ENCODE measurements around the gene LMAN1. TPM values are rescaled to one million over a fixed set of nuclear protein-coding genes. Genes with fewer than 3 reads are reported as not detected.

LMAN1 gene
- total and polyA plus RNA-seq, 2 experiments from 2014 or later, result 111 to 134 TPM

DNA sequence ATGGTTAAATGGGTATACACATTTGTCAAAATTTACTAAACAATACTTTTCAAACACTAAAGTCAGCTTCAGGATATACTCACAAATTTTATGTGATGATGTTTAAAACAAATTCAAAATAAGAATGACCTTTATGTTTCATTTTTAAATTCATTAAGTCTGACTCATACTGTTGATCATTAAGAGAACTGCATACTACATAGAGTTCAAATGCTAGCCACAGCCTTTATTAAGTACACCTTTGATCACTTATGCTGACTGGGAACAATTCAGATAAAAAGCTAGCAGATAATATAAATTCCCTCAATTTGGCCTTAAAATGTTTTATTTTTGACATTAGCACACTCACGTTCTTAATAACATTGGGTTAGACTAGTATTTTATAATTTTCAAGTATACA, 14.1 kb downstream of the LMAN1 start (continued):
- TF ChIP-seq, protein P1, sequence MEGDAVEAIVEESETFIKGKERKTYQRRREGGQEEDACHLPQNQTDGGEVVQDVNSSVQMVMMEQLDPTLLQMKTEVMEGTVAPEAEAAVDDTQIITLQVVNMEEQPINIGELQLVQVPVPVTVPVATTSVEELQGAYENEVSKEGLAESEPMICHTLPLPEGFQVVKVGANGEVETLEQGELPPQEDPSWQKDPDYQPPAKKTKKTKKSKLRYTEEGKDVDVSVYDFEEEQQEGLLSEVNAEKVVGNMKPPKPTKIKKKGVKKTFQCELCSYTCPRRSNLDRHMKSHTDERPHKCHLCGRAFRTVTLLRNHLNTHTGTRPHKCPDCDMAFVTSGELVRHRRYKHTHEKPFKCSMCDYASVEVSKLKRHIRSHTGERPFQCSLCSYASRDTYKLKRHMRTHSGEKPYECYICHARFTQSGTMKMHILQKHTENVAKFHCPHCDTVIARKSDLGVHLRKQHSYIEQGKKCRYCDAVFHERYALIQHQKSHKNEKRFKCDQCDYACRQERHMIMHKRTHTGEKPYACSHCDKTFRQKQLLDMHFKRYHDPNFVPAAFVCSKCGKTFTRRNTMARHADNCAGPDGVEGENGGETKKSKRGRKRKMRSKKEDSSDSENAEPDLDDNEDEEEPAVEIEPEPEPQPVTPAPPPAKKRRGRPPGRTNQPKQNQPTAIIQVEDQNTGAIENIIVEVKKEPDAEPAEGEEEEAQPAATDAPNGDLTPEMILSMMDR (conservative IDR thresholded peaks at IDR 0.05; ENCODE audit: low read depth in 2 of 2), result no peak
- TF ChIP-seq CREB1 (CRISPR knock-in tag; IDR thresholded peaks at IDR 0.05; ENCODE audit: low read depth) (no peak), ZNF331 (CRISPR knock-in tag; IDR thresholded peaks at IDR 0.05; ENCODE audit: low read depth) (no peak), STAT1 (IDR thresholded peaks at IDR 0.05; ENCODE audit: unreplicated experiment) (no peak), EZH2phosphoT487 (IDR thresholded peaks at IDR 0.05; ENCODE audit: unreplicated experiment) (no peak)
- TF ChIP-seq, protein P2, sequence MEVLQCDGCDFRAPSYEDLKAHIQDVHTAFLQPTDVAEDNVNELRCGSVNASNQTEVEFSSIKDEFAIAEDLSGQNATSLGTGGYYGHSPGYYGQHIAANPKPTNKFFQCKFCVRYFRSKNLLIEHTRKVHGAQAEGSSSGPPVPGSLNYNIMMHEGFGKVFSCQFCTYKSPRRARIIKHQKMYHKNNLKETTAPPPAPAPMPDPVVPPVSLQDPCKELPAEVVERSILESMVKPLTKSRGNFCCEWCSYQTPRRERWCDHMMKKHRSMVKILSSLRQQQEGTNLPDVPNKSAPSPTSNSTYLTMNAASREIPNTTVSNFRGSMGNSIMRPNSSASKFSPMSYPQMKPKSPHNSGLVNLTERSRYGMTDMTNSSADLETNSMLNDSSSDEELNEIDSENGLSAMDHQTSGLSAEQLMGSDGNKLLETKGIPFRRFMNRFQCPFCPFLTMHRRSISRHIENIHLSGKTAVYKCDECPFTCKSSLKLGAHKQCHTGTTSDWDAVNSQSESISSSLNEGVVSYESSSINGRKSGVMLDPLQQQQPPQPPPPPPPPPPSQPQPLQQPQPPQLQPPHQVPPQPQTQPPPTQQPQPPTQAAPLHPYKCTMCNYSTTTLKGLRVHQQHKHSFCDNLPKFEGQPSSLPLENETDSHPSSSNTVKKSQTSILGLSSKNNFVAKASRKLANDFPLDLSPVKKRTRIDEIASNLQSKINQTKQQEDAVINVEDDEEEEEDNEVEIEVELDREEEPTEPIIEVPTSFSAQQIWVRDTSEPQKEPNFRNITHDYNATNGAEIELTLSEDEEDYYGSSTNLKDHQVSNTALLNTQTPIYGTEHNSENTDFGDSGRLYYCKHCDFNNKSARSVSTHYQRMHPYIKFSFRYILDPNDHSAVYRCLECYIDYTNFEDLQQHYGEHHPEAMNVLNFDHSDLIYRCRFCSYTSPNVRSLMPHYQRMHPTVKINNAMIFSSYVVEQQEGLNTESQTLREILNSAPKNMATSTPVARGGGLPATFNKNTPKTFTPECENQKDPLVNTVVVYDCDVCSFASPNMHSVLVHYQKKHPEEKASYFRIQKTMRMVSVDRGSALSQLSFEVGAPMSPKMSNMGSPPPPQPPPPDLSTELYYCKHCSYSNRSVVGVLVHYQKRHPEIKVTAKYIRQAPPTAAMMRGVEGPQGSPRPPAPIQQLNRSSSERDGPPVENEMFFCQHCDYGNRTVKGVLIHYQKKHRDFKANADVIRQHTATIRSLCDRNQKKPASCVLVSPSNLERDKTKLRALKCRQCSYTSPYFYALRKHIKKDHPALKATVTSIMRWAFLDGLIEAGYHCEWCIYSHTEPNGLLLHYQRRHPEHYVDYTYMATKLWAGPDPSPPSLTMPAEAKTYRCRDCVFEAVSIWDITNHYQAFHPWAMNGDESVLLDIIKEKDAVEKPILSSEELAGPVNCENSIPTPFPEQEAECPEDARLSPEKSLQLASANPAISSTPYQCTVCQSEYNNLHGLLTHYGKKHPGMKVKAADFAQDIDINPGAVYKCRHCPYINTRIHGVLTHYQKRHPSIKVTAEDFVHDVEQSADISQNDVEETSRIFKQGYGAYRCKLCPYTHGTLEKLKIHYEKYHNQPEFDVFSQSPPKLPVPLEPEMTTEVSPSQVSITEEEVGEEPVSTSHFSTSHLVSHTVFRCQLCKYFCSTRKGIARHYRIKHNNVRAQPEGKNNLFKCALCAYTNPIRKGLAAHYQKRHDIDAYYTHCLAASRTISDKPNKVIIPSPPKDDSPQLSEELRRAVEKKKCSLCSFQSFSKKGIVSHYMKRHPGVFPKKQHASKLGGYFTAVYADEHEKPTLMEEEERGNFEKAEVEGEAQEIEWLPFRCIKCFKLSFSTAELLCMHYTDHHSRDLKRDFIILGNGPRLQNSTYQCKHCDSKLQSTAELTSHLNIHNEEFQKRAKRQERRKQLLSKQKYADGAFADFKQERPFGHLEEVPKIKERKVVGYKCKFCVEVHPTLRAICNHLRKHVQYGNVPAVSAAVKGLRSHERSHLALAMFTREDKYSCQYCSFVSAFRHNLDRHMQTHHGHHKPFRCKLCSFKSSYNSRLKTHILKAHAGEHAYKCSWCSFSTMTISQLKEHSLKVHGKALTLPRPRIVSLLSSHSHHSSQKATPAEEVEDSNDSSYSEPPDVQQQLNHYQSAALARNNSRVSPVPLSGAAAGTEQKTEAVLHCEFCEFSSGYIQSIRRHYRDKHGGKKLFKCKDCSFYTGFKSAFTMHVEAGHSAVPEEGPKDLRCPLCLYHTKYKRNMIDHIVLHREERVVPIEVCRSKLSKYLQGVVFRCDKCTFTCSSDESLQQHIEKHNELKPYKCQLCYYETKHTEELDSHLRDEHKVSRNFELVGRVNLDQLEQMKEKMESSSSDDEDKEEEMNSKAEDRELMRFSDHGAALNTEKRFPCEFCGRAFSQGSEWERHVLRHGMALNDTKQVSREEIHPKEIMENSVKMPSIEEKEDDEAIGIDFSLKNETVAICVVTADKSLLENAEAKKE (CRISPR knock-in tag; IDR thresholded peaks at IDR 0.05), result no peak

DNA sequence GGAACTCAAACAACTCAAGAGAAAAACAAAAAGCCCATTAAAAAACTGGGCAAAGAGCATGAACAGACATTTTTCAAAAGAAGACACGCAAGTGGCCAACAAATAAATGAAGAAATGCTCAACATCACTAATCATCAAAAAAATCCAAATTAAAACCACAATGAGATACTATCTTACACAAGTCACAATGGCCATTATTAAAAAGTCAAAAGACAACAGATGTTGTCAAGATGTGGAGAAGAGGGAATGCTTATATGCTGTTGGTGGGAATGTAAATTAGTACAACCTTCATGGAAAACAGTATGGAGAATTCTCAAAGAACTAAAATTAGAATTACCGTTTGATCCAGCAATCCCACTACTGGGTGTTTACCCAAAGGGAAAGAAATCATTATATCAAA, 15.1 kb downstream of the LMAN1 start:
- Mint-ChIP-seq H3K27me3 (ENCODE audit: insufficient read depth, low read depth, poor library complexity) (peaks cover 2% of the 10 kb centered on the region), H3K36me3 (ENCODE audit: low read depth) (peaks cover 75% of the 10 kb centered on the region), H3K27ac (no peak overlapping the region), H3K4me3 (no peak overlapping the region), H3K4me1 (no peaks in the 10 kb centered on the region; the same call in 1 of the 3 replicates), H3K9me3 (no peaks in the 10 kb centered on the region)
- no peak for ATAC-seq
- TF ChIP-seq STAT1 (IDR thresholded peaks at IDR 0.05; ENCODE audit: unreplicated experiment) (no peak), JUNB (IDR thresholded peaks at IDR 0.05; ENCODE audit: unreplicated experiment) (no peak), NANOG (IDR thresholded peaks at IDR 0.05; ENCODE audit: borderline replicate concordance) (no peak), EZH2phosphoT487 (IDR thresholded peaks at IDR 0.05; ENCODE audit: unreplicated experiment) (no peak), EZH2 (IDR thresholded peaks at IDR 0.05; ENCODE audit: low read depth, unreplicated experiment) (no peak), ZNF331 (CRISPR knock-in tag; IDR thresholded peaks at IDR 0.05; ENCODE audit: low read depth) (no peak)
- TF ChIP-seq, protein P1 (conservative IDR thresholded peaks at IDR 0.05; ENCODE audit: low read depth in 2 of 2), result no peak
- TF ChIP-seq, protein P3, sequence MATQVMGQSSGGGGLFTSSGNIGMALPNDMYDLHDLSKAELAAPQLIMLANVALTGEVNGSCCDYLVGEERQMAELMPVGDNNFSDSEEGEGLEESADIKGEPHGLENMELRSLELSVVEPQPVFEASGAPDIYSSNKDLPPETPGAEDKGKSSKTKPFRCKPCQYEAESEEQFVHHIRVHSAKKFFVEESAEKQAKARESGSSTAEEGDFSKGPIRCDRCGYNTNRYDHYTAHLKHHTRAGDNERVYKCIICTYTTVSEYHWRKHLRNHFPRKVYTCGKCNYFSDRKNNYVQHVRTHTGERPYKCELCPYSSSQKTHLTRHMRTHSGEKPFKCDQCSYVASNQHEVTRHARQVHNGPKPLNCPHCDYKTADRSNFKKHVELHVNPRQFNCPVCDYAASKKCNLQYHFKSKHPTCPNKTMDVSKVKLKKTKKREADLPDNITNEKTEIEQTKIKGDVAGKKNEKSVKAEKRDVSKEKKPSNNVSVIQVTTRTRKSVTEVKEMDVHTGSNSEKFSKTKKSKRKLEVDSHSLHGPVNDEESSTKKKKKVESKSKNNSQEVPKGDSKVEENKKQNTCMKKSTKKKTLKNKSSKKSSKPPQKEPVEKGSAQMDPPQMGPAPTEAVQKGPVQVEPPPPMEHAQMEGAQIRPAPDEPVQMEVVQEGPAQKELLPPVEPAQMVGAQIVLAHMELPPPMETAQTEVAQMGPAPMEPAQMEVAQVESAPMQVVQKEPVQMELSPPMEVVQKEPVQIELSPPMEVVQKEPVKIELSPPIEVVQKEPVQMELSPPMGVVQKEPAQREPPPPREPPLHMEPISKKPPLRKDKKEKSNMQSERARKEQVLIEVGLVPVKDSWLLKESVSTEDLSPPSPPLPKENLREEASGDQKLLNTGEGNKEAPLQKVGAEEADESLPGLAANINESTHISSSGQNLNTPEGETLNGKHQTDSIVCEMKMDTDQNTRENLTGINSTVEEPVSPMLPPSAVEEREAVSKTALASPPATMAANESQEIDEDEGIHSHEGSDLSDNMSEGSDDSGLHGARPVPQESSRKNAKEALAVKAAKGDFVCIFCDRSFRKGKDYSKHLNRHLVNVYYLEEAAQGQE (IDR thresholded peaks at IDR 0.05; ENCODE audit: unreplicated experiment), result no peak
- DNase-seq (ENCODE audit: low spot score), result no peak
- no peaks in the 10 kb centered on the region for H3K4me1 ChIP-seq (ENCODE audit: insufficient read depth)
- peaks cover 48% of the 10 kb centered on the region for H3K79me2 ChIP-seq (replicated peaks; ENCODE audit: insufficient read depth)
- peaks cover 29% of the 10 kb centered on the region; the same call in 1 of the 2 replicates for H4K20me1 ChIP-seq (replicated peaks; ENCODE audit: insufficient read depth)
- H3K4me3 ChIP-seq, result no peak overlapping the region
- no peaks in the 10 kb centered on the region for H3K9me2 ChIP-seq (ENCODE audit: insufficient read depth)
- no peaks in the 10 kb centered on the region for H3K27me3 ChIP-seq (ENCODE audit: insufficient read depth)
- no peaks in the 10 kb centered on the region for H3F3A ChIP-seq (replicated peaks; ENCODE audit: low read depth)
- no peak overlapping the region for H3K4me2 ChIP-seq
- no peak overlapping the region for H2AFZ ChIP-seq
- peaks cover 46% of the 10 kb centered on the region for H3K36me3 ChIP-seq (ENCODE audit: insufficient read depth)
- no peak overlapping the region for H3K27ac ChIP-seq (ENCODE audit: low read depth)
